HG03060 (cell line): ENCODE data around the gene MT1A.
"Not testable (repeated sequence)": the region's sequence is repeated elsewhere in the genome, so short reads cannot be mapped to it uniquely, and the experiment has no call there.

Source experiments
- ATAC-seq: cut with Tn5 transposase; IDR thresholded peaks from one replicate; pipeline ENCODE4 v1.9.1; 2021; ENCODE audit warnings: low read depth, moderate number of reproducible peaks; ENCODE audit not compliant: unreplicated experiment

Gene MT1A

DNA sequence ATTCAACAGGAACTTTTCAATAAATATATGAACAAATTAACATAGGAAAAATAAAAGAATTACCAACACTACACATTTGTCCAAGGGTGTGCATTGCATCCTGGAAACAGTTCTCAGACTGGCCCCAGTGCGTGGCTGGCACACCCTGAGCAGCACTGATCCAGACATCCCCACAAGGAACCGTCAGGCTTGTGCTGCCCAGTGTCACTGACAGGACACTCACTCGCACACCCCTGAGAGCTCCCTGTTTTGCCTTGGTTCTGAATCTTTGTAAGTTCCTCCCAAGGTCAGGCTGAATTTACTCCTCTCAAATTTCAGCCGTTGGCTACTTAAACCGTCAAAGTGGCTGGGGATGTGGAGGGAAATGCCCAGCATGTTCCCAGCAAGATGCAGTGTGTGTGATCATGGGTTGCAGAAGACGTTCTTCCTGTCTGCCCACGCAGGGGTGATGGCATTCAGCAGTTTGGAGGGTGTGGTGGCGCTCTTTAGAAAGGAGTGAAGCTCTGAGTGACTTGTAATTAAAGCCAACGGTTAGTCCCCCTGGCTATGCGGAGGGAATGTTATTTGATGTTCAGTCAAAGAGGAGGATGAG is 28.4 kb upstream of the MT1A start:
- ATAC-seq: peak; percentile 27

DNA sequence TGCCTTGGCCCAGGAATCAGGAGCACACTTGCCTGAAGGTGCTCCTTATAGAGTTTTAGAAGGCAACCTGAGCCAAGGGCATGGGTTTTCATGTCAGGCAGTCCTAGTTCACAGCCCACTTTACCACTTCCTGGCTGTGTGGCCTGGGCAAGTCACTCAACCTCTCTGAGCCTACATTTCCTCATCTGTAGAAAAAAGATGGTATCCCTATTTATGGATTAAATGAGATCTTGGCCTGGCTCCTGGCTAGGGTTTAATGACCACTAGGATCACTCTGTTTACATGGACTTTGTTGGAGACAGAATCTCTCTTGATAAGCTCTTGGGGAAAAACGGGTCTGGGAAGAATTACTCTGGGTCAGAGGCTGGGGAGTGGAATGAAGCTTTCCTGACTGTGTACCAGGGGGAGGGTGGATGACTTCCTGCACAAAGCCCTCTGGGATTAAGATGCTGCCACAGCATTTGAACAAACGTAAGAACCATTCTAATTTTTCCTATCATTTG is 27.8 kb upstream of the MT1A start:
- no peak for ATAC-seq

- no peak for ATAC-seq
These were observed 27.1 kb upstream of the MT1A start for GRCh38 chr16:56611281-56611833.

GRCh38 chr16:56613706-56614105 is 24.8 kb upstream of the MT1A start:
- ATAC-seq: no peak

DNA sequence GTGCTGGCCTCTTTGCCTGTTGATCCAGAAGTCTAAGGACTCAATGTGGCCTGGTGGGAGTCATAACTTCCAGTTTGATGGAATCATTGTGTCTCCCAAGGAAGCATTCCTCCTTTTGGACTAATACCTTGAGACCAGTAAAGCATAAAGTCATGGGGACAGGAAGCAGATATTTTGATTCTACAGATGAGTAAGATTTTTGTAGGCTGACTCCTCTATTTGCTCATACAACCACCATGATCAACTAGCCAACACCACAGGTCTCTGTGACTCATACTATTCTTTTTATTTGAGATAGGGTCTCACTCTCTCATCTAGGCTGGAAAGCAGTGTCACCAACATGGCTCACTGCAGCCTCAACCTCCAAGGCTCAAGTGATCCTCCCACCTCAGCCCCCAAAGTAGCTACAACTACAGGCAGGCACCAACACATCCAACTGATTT is 23.9 kb upstream of the MT1A start:
- ATAC-seq: no peak

DNA sequence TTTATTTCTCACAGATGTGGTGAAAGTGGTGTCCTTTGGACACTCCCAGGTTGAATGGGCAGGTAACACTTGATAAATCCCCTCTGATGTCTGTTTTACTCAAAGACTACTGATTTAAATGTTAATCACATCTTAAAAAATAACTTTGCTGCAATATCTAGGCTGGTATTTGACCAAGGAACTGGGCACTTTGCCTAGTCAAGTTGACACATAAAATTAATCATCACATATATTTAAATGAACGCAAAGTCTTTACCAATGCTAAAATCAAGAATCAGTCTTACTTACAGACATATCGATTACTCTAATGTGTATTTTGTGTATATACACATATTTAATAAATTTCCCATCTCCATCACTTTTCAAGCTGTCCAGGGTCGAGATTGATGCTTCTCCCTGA is 23.1 kb upstream of the MT1A start:
- ATAC-seq: no peak

DNA sequence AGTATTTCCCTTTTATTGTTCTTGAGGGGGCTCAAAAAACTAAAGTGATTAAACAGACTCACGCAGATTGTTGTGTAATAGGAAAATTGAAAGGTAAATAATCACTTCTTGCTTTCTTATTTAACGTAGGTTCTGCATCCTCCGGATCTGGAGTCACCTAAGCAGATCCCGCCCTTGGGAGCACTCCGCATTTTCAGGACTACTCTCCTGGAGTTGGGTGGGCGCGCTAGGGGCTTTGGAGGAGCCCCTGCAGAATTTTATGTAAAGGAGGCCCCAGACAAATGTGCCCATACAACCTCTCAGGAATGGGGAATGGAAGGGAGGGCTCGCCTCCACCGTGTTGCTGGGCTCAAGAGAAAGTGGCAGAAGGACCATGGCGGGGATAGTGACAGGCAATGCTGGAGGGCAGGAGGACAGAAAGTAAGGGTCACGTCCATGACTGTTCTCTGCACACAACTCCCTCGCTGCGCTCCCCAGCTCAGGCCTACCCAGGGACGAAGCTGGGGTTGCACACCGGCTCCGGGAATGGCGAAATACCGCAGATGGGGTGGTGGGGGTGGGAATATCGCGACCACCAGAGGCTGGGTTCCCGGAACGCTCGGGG is 21.8 kb upstream of the MT1A start:
- ATAC-seq: no peak

GRCh38 chr16:56617212-56618085 is 21.0 kb upstream of the MT1A start:
- ATAC-seq: no peak

DNA sequence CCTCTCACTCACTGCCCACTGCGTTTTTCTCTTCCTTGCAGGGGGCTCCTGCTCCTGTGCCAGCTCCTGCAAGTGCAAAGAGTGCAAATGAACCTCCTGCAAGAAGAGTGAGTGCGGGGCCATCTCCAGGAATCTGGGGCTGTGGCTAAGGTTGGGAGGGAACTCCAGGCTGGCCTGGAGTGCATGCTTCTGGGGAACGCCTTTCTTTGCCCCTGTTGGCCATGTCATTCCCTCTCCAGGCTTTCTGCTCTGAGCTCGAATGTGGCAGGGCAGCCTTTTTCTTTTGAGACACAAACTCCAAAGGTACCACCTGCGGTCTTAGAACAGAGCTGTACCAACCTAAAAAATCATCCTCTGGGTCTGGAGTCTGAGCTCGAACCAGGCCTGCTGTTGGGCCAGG is 20.3 kb upstream of the MT1A start:
- ATAC-seq: no peak

DNA sequence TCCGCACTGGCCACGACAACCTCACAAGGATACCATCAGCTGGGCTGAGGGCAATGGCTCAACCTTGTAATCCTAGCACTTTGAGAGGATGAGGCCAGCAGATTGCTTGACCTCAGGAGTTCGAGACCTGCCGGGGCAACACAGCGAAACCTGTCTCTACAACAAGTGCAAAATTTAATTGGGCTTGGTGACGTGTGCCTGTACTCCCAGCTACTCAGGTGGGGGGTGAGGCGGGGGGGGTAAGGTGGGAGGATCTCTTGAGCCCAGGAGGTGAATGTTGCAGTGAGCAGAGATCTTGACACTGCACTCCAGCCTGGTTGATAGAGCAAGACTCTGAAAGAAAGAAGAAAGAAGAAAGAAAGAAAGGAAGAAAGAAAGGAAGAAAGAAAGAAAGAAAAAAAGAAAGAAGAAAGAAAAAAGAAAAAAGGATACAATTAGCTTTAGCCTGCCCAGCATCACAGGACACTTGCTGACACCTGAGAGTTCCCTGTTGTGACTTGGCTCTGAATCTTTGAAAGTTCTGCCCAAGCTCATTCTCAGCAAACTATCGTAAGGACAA is 18.0 kb upstream of the MT1A start:
- ATAC-seq: no peak

- not testable (repeated sequence) for ATAC-seq
These were observed 16.6 kb upstream of the MT1A start for GRCh38 chr16:56621665-56622445.

- not testable (repeated sequence) for ATAC-seq
These were observed 15.3 kb upstream of the MT1A start for GRCh38 chr16:56623184-56623583.

- no peak for ATAC-seq
These were observed 14.8 kb upstream of the MT1A start for GRCh38 chr16:56623637-56624036.

DNA sequence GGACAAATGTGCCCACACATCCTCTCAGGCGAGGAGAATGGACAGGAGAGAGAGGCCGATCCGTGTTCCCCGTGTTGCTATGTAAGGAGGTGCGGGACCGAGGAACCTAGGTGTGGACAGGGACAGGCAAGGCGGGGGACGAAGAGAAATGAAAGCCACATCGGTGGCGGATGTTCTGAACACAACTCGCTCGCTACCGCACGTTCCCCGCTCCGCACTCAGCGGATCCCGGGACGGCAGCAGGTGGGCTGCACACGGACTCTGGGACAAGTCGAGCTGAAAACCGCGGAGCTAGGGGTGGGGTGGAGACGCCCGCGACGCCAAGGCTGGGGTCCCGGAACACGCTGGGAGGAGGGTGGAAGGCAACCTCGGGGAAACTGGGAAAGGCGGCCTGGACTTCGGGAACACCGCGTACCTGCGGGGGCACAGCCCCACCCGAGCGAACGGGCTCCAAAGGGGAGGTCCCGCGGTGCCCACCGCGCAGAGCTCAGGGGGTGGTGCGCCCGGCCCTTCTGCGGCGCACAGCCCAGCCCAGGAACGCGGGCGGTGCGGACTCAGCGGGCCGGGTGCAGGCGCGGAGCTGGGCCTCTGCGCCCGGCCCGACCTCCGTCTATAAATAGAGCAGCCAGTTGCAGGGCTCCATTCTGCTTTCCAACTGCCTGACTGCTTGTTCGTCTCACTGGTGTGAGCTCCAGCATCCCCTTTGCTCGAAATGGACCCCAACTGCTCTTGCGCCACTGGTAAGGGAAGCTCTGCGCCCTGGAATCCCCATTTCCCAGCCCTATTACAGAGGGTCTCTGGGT is 13.1 kb upstream of the MT1A start, which contains the start of gene MT1E:
Gene MT1E, plus strand, starts transcription at position 642 of the 803 bp plus-strand sequence. Its CDS starts 71 bp downstream, at position 713.
- ATAC-seq: no peak

GRCh38 chr16:56625943-56626654 is 12.4 kb upstream of the MT1A start:
- ATAC-seq: no peak

GRCh38 chr16:56626685-56627084 is 11.8 kb upstream of the MT1A start:
- ATAC-seq: no peak

GRCh38 chr16:56628486-56629350 is 9.7 kb upstream of the MT1A start:
- ATAC-seq: no peak

- no peak for ATAC-seq
These were observed 8.9 kb upstream of the MT1A start for GRCh38 chr16:56629531-56629930.
